Measurements from ENCODE around the gene UBE3C. TPM values are rescaled to one million over a fixed set of nuclear protein-coding genes. Genes with fewer than 3 reads are reported as not detected.

UBE3C gene
- total and polyA plus RNA-seq, 2 donors (not counting 3 experiments of a cell fraction or from before 2014, with no cell fraction given), result 45.1 to 77.3 TPM

DNA sequence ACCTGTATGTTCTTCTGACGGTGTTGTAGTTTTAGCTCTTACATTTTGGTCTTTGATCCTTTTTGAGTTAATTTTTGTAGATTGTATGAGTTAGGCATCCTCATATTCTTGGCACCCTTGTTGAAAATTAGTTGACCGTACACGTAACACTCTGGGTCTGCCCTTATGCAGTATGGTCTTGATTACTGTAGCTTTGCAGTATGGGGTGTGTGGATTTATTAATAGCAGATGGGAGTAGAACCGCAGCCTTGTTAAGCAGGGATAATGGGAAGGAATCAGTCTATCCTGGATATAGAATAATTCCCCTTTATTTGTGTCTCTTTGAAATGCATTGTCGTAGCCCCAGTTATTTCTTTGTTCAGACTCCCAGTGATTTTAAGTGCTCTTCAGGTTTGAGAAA, 95.5 kb downstream of the UBE3C start:
- H3K9ac ChIP-seq (replicated peaks; ENCODE audit: extremely low read depth, insufficient read depth, low read length), result no peak overlapping the region
- no peak overlapping the region for H3K4me3 ChIP-seq (replicated peaks in 1 of 3; ENCODE audit: insufficient read depth in 1 of 3, low read depth in 1 of 3, low read length in 3 of 3)
- H3K4me2 ChIP-seq (ENCODE audit: insufficient read depth, low read length), result no peak overlapping the region
- H3K9me1 ChIP-seq (replicated peaks; ENCODE audit: control insufficient read depth, extremely low read depth, insufficient read depth, low read length), result no peaks in the 10 kb centered on the region
- no peaks in the 10 kb centered on the region for H4K20me1 ChIP-seq (replicated peaks; ENCODE audit: control insufficient read depth, extremely low read depth, insufficient read depth, low read length)
- intact Hi-C loops (cut with micrococcal nuclease) (no loop called here), dilution Hi-C loops (cut with MboI; ENCODE audit: extremely low pct_ligation_motif_present, low sequenced_read_pairs) (no loop called here)
- ChIA-PET CTCF (interaction anchor here (1.0 to 1.1 kb wide), 2 partner anchors 12 to 15 kb away, joined by 3 to 4 read pairs; no protein-coding TSS in a partner anchor), POLR2A (no interaction called here)
- no peak overlapping the region for H3K27ac ChIP-seq (ENCODE audit: insufficient read depth, low read depth, low read length)
- TF ChIP-seq FOS (IDR thresholded peaks at IDR 0.05; ENCODE audit: borderline replicate concordance, insufficient read depth, low read length) (no peak), POLR2AphosphoS5 (IDR thresholded peaks at IDR 0.05; ENCODE audit: insufficient read depth, low read depth, low read length) (no peak), EZH2 (IDR thresholded peaks at IDR 0.05; ENCODE audit: borderline replicate concordance, low read depth, low read length, severe bottlenecking) (no peak), MYC (IDR thresholded peaks at IDR 0.05; ENCODE audit: low read depth, low read length) (no peak), JUN (IDR thresholded peaks at IDR 0.05; ENCODE audit: borderline replicate concordance, insufficient read depth, insufficient read length, low read depth) (no peak), GATA2 (IDR thresholded peaks at IDR 0.05; ENCODE audit: insufficient read depth, insufficient read length, low read depth, low read length) (no peak), MAX (IDR thresholded peaks at IDR 0.05; ENCODE audit: insufficient read depth, insufficient read length) (no peak), CTCF (IDR thresholded peaks at IDR 0.05; ENCODE audit: extremely low read depth in 1 of 2, insufficient read depth in 1 of 2, low read depth in 1 of 2, low read length in 2 of 2) (no peak), POLR2A (IDR thresholded peaks at IDR 0.05; ENCODE audit: low read depth, low read length) (no peak)
- H2AFZ ChIP-seq (ENCODE audit: low read depth, low read length), result no peak overlapping the region
- H3K36me3 ChIP-seq (ENCODE audit: control insufficient read depth in 2 of 2, extremely low read depth in 1 of 2, insufficient read depth in 2 of 2, low read length in 2 of 2), result peaks cover 7 to 10% of the 10 kb centered on the region in 2 experiments
- FAIRE-seq (no peak), DNase-seq (ENCODE audit: low read depth, low spot score) (no peak)
- no peaks in the 10 kb centered on the region for H3K9me3 ChIP-seq (replicated peaks; ENCODE audit: control insufficient read depth, insufficient read depth, low read length)
- BruUV-seq (replicated peaks), result TSS peak; percentile 4
- peaks cover 7% of the 10 kb centered on the region for H3K79me2 ChIP-seq (ENCODE audit: control insufficient read depth, insufficient read depth, low read length)
- H3K27me3 ChIP-seq (ENCODE audit: control insufficient read depth in 2 of 2, insufficient read depth in 2 of 2, low read length in 2 of 2), result no peaks in the 10 kb centered on the region
- peaks cover 11% of the 10 kb centered on the region for H3K4me1 ChIP-seq (ENCODE audit: control insufficient read depth, extremely low read depth, insufficient read depth, low read length)

Data from endothelial cell of umbilical vein (primary cell).